SKM-1 (cell line): Measurements from ENCODE around the gene PLXNA1.
A peak's percentile ranks its signal among the peaks of the same experiment; 100 is the strongest.

Experiments used
- DNase-seq: peaks from one replicate; lab custom pipeline; 2025; ENCODE audit not compliant: unreplicated experiment; lab: John Stamatoyannopoulos, UW

The PLXNA1 gene

GRCh38 chr3:126982471-126983175 is at the start of gene PLXNA1:
Gene PLXNA1 (plus strand): TSS chr3:126983115. CDS start chr3:126988594, 5,479 bp downstream.
- peak; percentile 50 for DNase-seq

DNA sequence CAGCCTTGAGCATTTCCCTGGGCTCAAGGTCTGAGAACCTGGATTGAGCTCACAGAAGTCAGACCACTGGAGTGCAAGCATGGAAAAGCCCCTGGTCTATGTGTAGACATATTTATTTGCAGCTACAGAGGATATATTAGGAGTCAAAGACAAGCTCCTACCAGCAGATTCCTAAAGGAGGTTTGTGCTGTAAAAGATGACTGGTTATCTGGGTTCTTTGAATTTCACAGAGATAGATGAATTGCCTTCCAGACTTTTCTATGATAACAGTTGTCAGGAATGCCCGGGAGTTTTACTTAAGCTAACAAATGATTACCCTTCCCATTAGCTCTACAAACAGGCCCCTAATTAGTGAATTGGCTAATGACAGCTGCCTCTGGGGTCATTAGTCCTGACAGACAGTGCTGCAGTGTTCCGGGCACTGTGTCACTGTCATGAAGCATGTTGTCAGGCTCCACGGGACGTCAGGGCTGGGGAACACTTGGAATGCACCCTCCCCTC is 48.8 kb upstream of the PLXNA1 start:
- no peak for DNase-seq

- no peak for DNase-seq
Observed at GRCh38 chr3:126934991-126935390, 47.9 kb upstream of the PLXNA1 start.

- DNase-seq: no peak
Observed at GRCh38 chr3:126935756-126936509, 47.0 kb upstream of the PLXNA1 start.

DNA sequence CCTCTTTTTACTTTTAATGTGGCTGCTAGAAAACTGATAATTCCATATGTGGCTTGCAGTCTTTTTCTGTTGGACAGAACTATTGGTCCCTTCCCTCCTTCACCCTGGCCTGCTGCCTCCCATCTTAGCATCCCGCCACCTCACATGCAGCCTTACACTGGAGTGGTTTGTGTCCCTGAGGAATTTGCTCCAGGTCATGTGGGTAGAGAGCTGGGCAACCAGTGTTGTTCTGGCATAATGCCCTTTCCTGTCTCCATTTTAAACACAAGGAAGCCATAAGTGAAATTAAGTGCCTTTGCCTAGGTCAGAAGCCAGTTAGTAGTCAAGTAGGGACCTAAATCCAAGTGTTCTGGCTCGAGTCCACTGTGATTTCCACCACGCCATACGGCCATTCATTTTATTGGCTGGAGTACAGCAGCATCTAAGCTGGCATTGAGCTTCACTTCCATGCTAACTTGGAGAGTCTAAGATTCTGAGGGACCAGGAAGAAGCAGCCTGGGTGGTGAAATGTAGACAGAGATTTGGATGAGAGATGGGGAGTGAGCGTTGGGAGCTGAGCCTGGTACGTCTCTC is 46.0 kb upstream of the PLXNA1 start:
- no peak for DNase-seq

GRCh38 chr3:126937533-126937932 is 45.4 kb upstream of the PLXNA1 start:
- DNase-seq: no peak

GRCh38 chr3:126937973-126938372 is 44.9 kb upstream of the PLXNA1 start:
- DNase-seq: no peak

- no peak for DNase-seq
Observed at GRCh38 chr3:126938520-126939337, 44.2 kb upstream of the PLXNA1 start.

- DNase-seq: no peak
Observed at GRCh38 chr3:126939338-126939718, 43.6 kb upstream of the PLXNA1 start.

DNA sequence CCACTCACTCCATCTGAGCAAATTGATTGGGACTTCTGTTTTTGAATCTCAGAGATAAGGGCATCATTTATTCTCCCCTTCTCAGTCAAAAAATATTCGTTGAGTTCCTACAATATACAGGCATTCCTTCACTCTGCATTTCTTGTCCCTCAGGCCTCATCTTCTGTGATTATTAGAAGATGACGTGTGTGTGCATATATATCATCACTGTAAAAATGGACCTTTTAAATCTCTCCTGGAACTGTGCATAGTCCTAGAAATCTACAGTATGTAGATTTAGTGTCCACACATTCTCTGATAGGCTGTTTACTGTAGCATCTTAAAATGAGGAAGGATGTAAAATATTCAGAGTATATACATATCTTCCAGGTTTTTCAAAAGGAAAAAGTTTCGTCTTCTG is 43.2 kb upstream of the PLXNA1 start:
- DNase-seq: no peak

DNA sequence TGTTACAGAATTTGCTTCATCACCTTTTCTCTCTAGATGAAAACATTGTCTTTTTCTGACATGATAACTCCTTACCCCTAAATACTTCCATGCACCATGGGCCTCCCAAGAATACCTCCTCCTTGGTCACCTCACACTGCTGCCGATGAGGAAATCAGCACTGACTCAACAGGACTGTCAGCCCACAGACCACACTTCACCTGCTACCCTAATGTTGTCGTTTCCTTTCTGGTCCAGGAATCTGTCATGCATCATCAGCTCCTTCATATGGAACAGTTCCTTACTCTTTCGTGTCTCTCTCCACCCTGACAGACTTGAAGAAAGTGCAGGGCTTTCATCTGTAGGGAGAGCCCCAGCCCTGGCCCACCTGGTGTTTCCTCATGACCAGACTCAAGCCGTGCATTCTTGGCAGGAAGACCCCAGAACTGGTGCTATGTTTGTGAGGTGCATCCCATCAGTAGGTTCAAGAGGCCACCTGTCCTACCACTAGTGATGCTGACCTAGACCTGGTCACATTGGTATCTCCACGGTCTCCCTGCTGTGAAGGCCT is 41.1 kb upstream of the PLXNA1 start:
- no peak for DNase-seq

- no peak for DNase-seq
Observed at GRCh38 chr3:126944089-126944965, 38.6 kb upstream of the PLXNA1 start.

- no peak for DNase-seq
Observed at GRCh38 chr3:126945171-126945721, 37.7 kb upstream of the PLXNA1 start.

DNA sequence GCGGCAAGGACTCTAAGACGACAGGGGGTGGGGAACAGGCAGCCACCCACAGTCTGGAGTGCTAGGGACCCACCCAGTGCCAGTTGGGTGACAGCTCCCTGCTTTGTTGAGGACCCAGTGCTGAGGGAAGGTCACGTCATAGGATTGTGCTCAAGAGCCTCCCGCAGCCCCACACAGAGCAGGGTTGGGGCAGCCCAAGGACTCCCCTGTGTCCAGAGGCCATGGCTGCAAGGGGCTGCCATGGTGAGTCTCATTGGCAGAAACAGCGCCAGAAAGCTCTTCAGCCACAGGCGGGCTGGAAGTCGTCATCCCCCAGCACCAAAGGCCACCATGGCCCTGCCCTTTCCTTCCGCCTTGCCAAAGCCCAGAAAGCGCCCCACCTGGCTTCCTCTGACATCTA is 37.0 kb upstream of the PLXNA1 start:
- DNase-seq: no peak

- no peak for DNase-seq
Observed at GRCh38 chr3:126946405-126946804, 36.5 kb upstream of the PLXNA1 start.

DNA sequence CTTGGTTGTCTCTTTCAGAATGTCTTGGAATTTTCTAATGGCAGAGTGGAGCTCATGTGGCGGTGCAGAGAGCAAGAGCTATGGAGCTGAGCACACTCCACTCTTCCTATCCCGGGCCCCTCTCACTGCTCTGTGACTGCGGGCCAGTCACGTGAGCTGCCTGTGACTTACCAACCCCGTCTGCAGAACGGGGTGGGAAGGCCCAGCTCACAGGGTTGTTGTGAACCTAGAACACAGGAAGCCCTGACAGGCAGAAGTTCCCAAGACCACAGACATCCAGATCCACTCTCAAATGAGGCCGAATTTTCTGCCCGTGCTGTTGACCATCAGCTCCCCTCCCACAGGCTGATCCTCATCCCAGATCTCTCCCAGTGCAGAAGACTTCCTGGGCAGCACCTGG is 35.5 kb upstream of the PLXNA1 start:
- no peak for DNase-seq

- no peak for DNase-seq
Observed at GRCh38 chr3:126948980-126949535, 33.9 kb upstream of the PLXNA1 start.

- DNase-seq: no peak
Observed at GRCh38 chr3:126951561-126951960, 31.4 kb upstream of the PLXNA1 start.

DNA sequence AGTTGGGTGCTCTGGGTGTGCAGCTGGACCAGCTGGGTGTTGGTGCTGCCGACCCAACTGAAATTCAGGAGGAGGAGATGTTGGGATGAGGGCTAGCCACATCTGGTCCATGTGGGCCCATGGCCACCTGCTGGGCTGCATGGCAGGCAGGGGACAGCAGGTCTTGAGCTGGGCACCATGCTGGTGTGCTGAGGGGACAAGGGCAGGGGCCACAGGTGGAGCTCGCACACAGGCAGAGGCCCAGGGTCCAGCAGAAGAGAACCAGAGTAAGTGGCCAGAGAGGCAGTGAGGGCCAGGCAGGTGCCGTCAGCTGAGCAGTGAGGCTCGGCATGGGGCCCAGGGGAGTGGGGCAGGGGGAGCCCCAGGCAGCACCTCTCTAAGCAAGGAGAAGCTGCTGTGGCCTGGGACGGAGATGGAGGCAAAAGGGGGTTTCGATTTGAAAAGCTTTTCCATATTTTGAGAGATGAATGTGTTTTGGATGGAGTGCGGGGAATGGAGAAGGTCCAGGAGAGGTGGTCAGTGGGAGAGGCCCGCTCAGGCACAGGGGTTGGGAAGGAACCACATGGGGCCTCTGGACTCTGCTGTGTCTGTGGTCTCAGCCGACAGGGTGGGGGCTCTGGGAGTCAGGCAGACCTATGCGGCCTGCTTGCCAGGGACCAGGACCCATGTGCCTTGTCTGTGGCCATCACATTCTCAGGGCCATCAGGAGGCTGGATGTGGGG is 30.5 kb upstream of the PLXNA1 start:
- no peak for DNase-seq
